SHP77 treated with DMSO at 0.1 percent for 48 hours (cell line): Measurements from ENCODE around the gene HNRNPL.
"Not testable (repeated sequence)": the region's sequence is repeated elsewhere in the genome, so short reads cannot be mapped to it uniquely, and the experiment has no call there.

Experiments used
- DNase-seq: peaks from one replicate; lab custom pipeline; 2025; lab: John Stamatoyannopoulos, UW

The HNRNPL gene

GRCh38 chr19:38829203-38829602, 20.6 kb downstream of the HNRNPL start:
- DNase-seq: not testable (repeated sequence)

- DNase-seq: no peak
Observed at GRCh38 chr19:38826856-38827551, 22.8 kb downstream of the HNRNPL start.

- DNase-seq: not testable (repeated sequence)
Observed at GRCh38 chr19:38825936-38826335, 23.9 kb downstream of the HNRNPL start.

GRCh38 chr19:38821230-38821825, 28.5 kb downstream of the HNRNPL start:
- not testable (repeated sequence) for DNase-seq

- DNase-seq: no peak
Observed at GRCh38 chr19:38819231-38819920, 30.4 kb downstream of the HNRNPL start.

GRCh38 chr19:38817081-38817480, 32.7 kb downstream of the HNRNPL start:
- no peak for DNase-seq

GRCh38 chr19:38816131-38816750, 33.5 kb downstream of the HNRNPL start:
- DNase-seq: no peak

GRCh38 chr19:38815059-38816001, 34.5 kb downstream of the HNRNPL start:
- DNase-seq: no peak

- not testable (repeated sequence) for DNase-seq
Observed at GRCh38 chr19:38813932-38814331, 35.9 kb downstream of the HNRNPL start.

GRCh38 chr19:38813323-38813722, 36.5 kb downstream of the HNRNPL start:
- DNase-seq: no peak

GRCh38 chr19:38812841-38813320, 36.9 kb downstream of the HNRNPL start, which contains the start of gene LGALS4:
Gene LGALS4 (minus strand): TSS chr19:38812945. CDS start chr19:38812886, 59 bp downstream.
- DNase-seq: no peak

GRCh38 chr19:38812009-38812840, 37.6 kb downstream of the HNRNPL start:
- DNase-seq: no peak

- no peak for DNase-seq
Observed at GRCh38 chr19:38809592-38810252, 40.1 kb downstream of the HNRNPL start.

GRCh38 chr19:38808741-38809140, 41.0 kb downstream of the HNRNPL start:
- DNase-seq: no peak

- DNase-seq: not testable (repeated sequence)
Observed at GRCh38 chr19:38807374-38808098, 42.2 kb downstream of the HNRNPL start.

- no peak for DNase-seq
Observed at GRCh38 chr19:38806371-38806770, 43.4 kb downstream of the HNRNPL start.

GRCh38 chr19:38805180-38805579, 44.6 kb downstream of the HNRNPL start:
- DNase-seq: no peak

GRCh38 chr19:38803543-38803942, 46.2 kb downstream of the HNRNPL start:
- DNase-seq: no peak
